CD4-positive, alpha-beta T cell treated with Interleukin-4 for 1 hour (primary cell): ENCODE results near the gene PACSIN2.
"Not testable (repeated sequence)": the region's sequence is repeated elsewhere in the genome, so short reads cannot be mapped to it uniquely, and the experiment has no call there.

Source experiments
- DNase-seq, 2 donors: peaks; one replicate each; pipeline ENCODE4 v3.0.0-alpha.2; 2020 to 2022

PACSIN2 gene

DNA sequence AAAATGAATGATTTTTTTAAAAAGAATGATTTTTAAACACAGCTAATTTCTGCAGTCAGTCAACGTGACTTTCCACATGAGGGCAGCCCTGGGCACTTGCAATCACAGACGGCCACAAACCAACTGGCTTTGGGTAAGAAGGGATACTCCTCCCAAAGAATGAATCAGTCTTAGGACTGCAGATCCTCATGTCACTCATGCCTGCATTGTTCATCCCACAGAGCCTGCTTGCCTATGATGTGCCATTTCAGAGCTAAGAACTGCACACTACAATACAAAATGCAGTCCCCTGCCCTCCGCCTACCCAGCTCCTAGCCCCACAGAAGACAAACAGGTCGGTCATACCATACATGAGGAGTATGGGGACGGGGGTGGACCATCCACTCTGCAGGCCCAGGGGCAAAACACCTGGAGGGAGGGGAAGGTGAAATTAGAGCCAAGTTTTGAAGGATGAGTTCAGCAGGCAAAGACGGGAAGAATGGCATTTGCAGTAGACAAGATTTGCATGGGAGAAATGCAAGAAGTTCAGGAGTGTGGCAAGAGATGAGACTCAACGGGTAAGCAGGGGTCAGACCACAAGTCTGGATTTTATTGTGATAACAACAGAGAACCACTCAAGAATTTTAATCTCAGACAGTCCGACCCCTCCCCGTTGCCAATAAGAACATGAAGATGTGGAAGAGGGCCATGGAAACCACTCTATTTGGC lies 24.7 kb downstream of the PACSIN2 start:
- DNase-seq = no peak

- DNase-seq = no peak
These were observed 28.8 kb downstream of the PACSIN2 start for GRCh38 chr22:42986115-42986514.

GRCh38 chr22:42985531-42985905 lies 29.4 kb downstream of the PACSIN2 start:
- DNase-seq = no peak

DNA sequence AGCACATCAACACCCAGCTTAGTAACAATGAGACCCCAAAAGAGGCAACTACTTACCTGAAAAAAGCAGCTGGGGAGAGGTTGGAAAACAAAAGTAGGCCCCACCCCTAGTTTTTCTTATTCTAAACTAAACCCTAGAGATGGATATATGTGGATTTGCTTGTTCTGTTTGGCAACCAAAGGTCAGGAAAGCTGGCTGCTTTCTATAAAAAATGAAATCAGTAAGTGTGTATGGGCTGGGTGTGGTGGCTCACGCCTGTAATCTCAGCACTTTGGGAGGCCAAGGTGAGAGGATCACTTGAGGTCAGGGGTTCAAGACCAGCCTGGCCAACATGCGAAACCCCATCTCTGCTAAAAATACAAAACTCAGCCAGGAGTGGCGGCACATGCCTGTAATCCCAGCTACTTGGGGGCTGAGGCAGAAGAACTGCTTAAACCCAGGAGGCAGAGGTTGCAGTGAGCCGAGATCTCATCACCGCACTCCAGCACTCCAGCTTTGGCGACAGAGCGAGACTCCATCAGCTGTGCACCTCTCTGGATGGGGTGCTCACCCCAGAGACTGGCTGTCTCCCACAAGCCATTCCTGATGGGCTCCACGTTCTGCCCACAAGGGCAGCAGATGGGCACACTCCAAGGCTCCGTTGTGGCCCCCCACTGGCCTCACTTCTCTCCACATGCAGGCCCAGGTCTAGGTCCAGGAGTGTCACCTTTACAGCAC lies 30.0 kb downstream of the PACSIN2 start:
- DNase-seq = no peak

- no peak for DNase-seq
These were observed 30.6 kb downstream of the PACSIN2 start for GRCh38 chr22:42984397-42984796.

GRCh38 chr22:42983470-42983869 lies 31.5 kb downstream of the PACSIN2 start:
- DNase-seq = no peak

- DNase-seq = no peak
These were observed 35.3 kb downstream of the PACSIN2 start for GRCh38 chr22:42979606-42980005.

GRCh38 chr22:42978453-42979103 lies 36.4 kb downstream of the PACSIN2 start:
- DNase-seq = no peak

- no peak for DNase-seq
These were observed 37.4 kb downstream of the PACSIN2 start for GRCh38 chr22:42977569-42977968.

- no peak for DNase-seq
These were observed 38.6 kb downstream of the PACSIN2 start for GRCh38 chr22:42976217-42976933.

DNA sequence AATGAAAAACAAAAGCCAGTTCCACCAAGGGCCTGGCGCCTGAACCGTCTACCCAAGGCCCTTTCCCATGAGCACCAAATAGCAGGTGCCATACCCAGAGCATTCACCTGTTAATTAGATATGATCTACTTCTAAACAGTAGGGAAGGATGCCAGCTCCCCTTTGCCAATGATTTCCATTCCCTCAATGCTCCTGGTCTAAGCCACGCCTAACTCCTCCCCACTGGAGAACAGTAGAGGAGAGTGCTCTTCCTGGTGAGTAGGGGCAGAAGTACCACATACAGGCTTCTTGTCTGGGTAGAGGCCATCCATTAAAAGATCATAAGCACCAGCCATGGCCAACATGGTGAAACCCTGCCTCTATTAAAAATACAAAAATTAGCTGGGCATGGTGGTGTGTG lies 40.7 kb downstream of the PACSIN2 start:
- DNase-seq = no peak

GRCh38 chr22:42973536-42973881 lies 41.4 kb downstream of the PACSIN2 start:
- no peak for DNase-seq

- DNase-seq = peak in 1 of 2 donors; percentile 30
These were observed 42.1 kb downstream of the PACSIN2 start for GRCh38 chr22:42972649-42973535.

DNA sequence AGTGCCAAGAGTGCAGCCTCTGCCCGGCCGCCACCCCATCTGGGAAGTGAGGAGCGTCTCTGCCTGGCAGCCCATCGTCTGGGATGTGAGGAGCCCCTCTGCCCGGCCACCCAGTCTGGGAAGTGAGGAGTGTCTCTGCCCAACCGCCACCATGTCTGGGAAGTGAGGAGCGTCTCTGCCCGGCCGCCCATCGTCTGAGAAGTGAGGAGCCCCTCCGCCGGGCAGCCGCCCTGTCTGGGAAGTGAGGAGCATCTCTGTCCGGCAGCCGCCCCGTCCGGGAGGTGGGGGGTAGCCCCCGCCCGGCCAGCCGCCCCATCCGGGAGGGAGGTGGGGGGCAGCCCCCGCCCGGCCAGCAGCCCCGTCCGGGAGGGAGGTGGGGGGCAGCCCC lies 43.5 kb downstream of the PACSIN2 start:
- DNase-seq = not testable (repeated sequence)

GRCh38 chr22:42970029-42970428 lies 44.9 kb downstream of the PACSIN2 start:
- DNase-seq = no peak

DNA sequence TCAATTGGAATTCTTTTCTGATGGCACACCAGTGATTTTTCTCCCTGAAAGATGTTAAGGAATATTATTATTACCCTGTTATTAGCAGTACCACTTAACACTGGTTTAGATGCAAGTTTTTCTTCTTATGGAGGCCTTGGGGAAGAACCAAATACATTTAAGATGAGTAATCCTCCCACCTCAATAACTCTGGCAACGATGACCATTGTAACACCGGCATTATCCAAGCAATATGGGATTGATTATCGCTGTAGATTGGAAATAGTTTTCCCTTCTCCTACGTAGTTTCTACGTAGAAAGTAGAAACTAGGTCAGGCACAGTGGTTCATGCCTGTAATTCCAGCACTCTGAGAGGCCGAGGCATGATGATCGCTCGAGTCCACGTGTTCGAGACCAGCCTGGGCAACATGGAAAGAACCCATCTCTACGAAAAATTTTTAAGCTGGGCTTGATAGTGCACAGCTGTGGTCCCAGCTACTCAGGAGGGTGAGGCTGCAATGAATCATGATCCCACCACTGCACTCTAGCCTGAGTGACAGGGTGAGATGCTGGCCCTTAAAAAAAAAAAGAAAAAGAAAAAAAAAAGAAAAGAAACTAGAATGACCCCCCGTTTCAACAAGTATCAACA lies 45.5 kb downstream of the PACSIN2 start:
- no peak for DNase-seq

- DNase-seq = peak; percentile 15 to 68
These were observed 47.0 kb downstream of the PACSIN2 start for GRCh38 chr22:42967933-42968332.

GRCh38 chr22:42967005-42967404 lies 47.9 kb downstream of the PACSIN2 start:
- no peak for DNase-seq

- no peak for DNase-seq
These were observed 48.5 kb downstream of the PACSIN2 start for GRCh38 chr22:42966497-42966896.

GRCh38 chr22:42964994-42965699 lies 49.8 kb downstream of the PACSIN2 start:
- no peak for DNase-seq

GRCh38 chr22:42963231-42963595 lies 51.7 kb downstream of the PACSIN2 start:
- no peak for DNase-seq
